AG10803 (cell line): ENCODE results near the gene RBM33.
A peak's percentile ranks its signal among the peaks of the same experiment; 100 is the strongest.

Experiments
- DNase-seq: peaks from one replicate; pipeline ENCODE4 v3.0.0; 2010; ENCODE audit warnings: low read depth
- H3K4me3 ChIP-seq: 2 replicates; pipeline ENCODE4 v1.5.1; 2011; ENCODE audit warnings: mild to moderate bottlenecking, low read length, control low read depth
- TF ChIP-seq, protein P1 (sequence below): conservative IDR thresholded peaks from 2 replicates; pipeline ENCODE4 v1.5.1; 2011; ENCODE audit warnings: mild to moderate bottlenecking, low read length, control low read depth, inconsistent platforms

The RBM33 gene

DNA sequence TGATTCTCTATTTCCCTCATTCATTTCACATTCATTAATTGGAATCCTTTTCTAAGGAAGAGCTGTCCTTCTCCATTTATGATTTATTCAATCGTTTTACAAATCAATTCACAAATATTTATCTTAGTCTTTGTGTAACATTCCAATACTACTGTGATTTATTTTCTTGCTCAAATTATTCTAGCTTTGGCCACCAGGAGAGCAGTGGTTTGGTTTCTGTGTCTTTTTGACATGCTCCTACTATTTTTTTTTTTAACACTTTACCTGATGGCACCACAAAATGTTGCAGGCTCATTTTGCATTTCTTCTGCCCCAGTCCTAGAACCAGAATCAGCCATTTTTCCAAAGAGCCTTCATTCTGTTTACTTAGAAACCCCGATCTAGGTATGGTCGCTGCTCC lies 13.3 kb upstream of the RBM33 start:
- no peak overlapping the region for H3K4me3 ChIP-seq
- TF ChIP-seq, protein P1, sequence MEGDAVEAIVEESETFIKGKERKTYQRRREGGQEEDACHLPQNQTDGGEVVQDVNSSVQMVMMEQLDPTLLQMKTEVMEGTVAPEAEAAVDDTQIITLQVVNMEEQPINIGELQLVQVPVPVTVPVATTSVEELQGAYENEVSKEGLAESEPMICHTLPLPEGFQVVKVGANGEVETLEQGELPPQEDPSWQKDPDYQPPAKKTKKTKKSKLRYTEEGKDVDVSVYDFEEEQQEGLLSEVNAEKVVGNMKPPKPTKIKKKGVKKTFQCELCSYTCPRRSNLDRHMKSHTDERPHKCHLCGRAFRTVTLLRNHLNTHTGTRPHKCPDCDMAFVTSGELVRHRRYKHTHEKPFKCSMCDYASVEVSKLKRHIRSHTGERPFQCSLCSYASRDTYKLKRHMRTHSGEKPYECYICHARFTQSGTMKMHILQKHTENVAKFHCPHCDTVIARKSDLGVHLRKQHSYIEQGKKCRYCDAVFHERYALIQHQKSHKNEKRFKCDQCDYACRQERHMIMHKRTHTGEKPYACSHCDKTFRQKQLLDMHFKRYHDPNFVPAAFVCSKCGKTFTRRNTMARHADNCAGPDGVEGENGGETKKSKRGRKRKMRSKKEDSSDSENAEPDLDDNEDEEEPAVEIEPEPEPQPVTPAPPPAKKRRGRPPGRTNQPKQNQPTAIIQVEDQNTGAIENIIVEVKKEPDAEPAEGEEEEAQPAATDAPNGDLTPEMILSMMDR: no peak
- DNase-seq: no peak

DNA sequence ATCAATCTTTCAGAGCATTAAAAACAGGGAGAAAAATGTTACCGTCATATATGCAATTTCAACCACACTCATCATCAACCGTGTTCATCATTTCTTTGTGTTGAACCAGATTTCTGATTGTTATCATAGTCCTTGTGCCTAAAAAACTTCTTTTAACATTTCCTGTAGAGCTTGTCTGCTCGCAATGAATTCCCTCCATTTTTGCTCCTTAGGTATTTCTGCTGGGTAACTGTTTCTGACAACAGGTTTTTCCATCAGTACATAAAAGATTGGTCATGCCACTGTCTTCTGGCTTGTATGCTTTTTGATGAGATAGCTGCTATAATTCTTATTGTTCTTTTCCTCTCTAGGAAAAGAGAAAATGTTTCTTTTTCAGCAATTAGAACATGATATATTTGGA lies 8.6 kb upstream of the RBM33 start:
- no peak overlapping the region for H3K4me3 ChIP-seq
- DNase-seq: no peak
- TF ChIP-seq, protein P1: no peak

DNA sequence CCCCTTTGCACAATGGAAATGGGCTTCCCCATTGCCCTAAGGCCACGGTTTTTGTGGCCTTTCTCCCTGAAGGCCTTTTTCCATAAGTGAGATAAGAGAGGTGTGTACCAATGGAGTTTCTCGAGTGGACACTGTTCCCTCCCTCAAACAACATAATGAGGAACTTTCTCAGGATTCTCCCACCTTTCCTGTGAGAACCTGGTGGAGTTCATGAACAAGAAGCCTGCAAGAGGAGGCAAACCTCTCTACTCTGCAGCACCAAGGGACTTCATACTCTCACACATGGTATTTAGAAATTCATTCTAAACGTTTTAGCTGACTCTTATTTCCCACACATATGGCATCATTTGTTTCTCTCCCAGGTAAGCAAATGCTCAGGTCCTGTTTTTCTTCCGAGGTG lies 7.3 kb upstream of the RBM33 start:
- TF ChIP-seq, protein P1: no peak
- no peak for DNase-seq
- no peak overlapping the region for H3K4me3 ChIP-seq

DNA sequence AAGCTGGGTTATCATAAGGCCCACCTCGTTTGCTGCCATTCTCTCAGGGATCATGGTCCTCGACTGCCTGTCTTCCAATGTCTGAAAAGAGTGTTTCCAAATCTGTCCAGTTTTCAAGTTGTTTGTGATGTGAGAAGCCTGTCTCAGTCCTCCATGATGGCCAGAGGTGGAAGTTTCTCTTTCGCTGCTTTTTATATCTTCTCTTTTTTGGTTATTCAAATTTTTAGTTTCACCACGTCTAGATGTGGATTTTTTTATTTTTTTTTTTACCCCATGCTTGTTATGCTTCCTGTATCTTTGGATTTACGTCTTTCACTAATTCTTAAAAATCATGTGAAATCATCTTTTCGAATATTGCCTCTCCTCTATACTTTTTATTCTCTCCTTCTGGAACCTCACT lies 6.1 kb upstream of the RBM33 start:
- no peak overlapping the region for H3K4me3 ChIP-seq
- DNase-seq: no peak
- TF ChIP-seq, protein P1: no peak

DNA sequence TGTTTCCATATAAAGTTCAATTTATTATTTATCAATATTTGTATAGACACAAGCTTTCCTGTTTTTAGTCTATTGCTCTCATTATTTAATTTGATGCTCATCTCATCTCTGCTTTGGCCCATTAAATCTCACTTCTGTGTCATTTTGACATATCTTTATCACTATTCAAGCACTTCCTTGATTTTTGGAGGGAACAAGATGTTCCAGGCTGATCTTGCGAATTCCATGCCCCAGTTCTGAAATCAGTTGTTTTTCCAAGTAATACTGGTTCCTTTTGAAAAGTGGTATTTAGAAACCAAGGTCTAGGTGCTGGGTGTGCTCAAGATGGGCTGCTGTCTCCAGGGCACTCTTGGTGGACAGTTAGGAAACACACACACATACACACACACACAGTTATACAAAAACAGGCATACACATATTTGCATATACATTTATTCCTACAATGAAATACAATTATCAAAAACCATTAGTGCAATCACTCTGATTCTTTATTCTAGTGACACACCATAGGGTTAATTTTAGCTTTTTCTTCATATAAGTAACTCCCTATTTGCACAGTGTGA lies 4.4 kb upstream of the RBM33 start:
- TF ChIP-seq, protein P1: no peak
- DNase-seq: no peak
- no peak overlapping the region for H3K4me3 ChIP-seq

- TF ChIP-seq, protein P1: no peak
- no peak overlapping the region for H3K4me3 ChIP-seq
- DNase-seq: no peak
Measured at GRCh38 chr7:155640629-155641028, 3.8 kb upstream of the RBM33 start.

DNA sequence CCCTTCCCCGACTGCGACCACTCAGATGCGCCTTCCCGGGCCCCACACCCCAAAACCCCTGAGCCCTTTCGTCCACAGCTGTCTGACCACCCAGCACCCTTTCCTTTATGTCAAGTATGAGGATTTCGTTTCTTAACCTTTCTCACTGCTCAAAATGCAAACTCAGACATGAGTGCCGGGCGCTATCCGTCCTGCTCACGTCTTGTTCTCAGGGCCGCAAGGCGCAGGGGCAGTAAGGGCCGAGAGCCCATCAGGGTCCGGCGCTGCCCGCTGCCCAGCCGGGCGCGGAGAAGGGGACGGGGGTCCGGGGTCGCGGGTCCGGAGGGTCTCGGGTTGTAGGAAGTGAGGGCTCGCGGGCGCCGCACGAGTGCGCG lies 670 bp upstream of the RBM33 start:
- peak overlapping the region; percentile 96 for H3K4me3 ChIP-seq
- TF ChIP-seq, protein P1: no peak
- DNase-seq: no peak
